GM12878 (cell line): ENCODE measurements around the gene MAP3K4. TPM values are rescaled to one million over a fixed set of nuclear protein-coding genes. Genes with fewer than 3 reads are reported as not detected.
"Not testable (repeated sequence)": the region's sequence is repeated elsewhere in the genome, so short reads cannot be mapped to it uniquely, and the experiment has no call there.

Experiments
- ATAC-seq: fragments of 200-7000 bp; cut with Tn5 transposase; 3 replicates; pipeline ENCODE4 v1.9.1; 2020; ENCODE audit warnings: mild to moderate bottlenecking, moderate library complexity
- BruUV-seq: library from RNA; stranded (reverse); fragments of 400-500 nt; replicated peaks from 2 replicates; lab custom pipeline; 2021; lab: Mats Ljungman, UMichigan
- CTCF ChIA-PET: fragments of 300-600 bp; sonication (Branson Sonifier 250); formaldehyde crosslinking; extraction: SDS; loops from one replicate; lab custom pipeline; 2021; ENCODE audit warnings: inconsistent platforms; lab: Yijun Ruan, JAX
- POLR2A ChIA-PET: fragments of 350-600 bp; formaldehyde crosslinking; extraction: SDS; loops from one replicate; lab custom pipeline; 2021; ENCODE audit warnings: inconsistent platforms; lab: Charles Lee
- RAD21 ChIA-PET: fragments of 300-600 bp; sonication (Branson Sonifier 250); formaldehyde crosslinking; loops from one replicate; lab custom pipeline; 2023; ENCODE audit warnings: antibody characterized with exemption; ENCODE audit not compliant: unreplicated experiment; lab: Charles Lee
- SMC1A ChIA-PET: fragments of 300-600 bp; sonication (Branson Sonifier 250); formaldehyde crosslinking; loops from one replicate; lab custom pipeline; 2023; ENCODE audit not compliant: unreplicated experiment, uncharacterized antibody; lab: Charles Lee
- DNase-seq: peaks from one replicate; pipeline ENCODE4 v3.0.0-alpha.2; 2011; ENCODE audit warnings: low read depth, low spot score
- FAIRE-seq: peaks from 3 replicates; lab custom pipeline; 2011; peaks lifted over from hg19 to GRCh38; lab: Jason Lieb, UNC
- H2AFZ ChIP-seq: 2 replicates; pipeline ENCODE4 v1.6.0; 2011; ENCODE audit warnings: low read depth, low read length, control low read depth; ENCODE audit not compliant: control insufficient read depth
- H3K27ac ChIP-seq: 2 replicates; pipeline ENCODE4 v1.5.1; 2011; ENCODE audit warnings: control low read depth; ENCODE audit not compliant: control insufficient read depth, insufficient read depth
- H3K27me3 ChIP-seq, 2 experiments: replicated peaks in 1 of 2; 2 replicates each; pipeline versions ENCODE4 v1.6.0 to v1.6.1; 2011; ENCODE audit warnings: low read length in 1 of 2; ENCODE audit not compliant: control insufficient read depth in 2 of 2, insufficient read depth in 2 of 2
- H3K36me3 ChIP-seq, 2 experiments: 2 replicates each; pipeline ENCODE4 v1.5.1; 2011; ENCODE audit warnings: low read length in 1 of 2; ENCODE audit not compliant: control insufficient read depth in 2 of 2, insufficient read depth in 2 of 2
- H3K4me1 ChIP-seq: 2 replicates; pipeline ENCODE4 v1.6.1; 2011; ENCODE audit warnings: mild to moderate bottlenecking, low read length, moderate library complexity, mixed read lengths; ENCODE audit not compliant: control insufficient read depth, insufficient read depth
- H3K4me2 ChIP-seq: 2 replicates; pipeline ENCODE4 v1.6.0; 2011; ENCODE audit warnings: control low read depth; ENCODE audit not compliant: control insufficient read depth, insufficient read depth
- H3K4me3 ChIP-seq: fragments of 200-600 bp; sonication (generic); 2 replicates; pipeline ENCODE4 v1.5.1; 2016
- H3K79me2 ChIP-seq: 2 replicates; pipeline ENCODE4 v1.6.0; 2011; ENCODE audit warnings: low read length; ENCODE audit not compliant: control insufficient read depth, insufficient read depth
- H3K9ac ChIP-seq: 2 replicates; pipeline ENCODE4 v1.8.0; 2011; ENCODE audit warnings: low read length, control low read depth, mixed read lengths; ENCODE audit not compliant: control insufficient read depth, insufficient read depth
- H3K9me3 ChIP-seq: replicated peaks from 3 replicates; pipeline ENCODE4 v1.5.1; 2011; ENCODE audit warnings: mild to moderate bottlenecking, low read length; ENCODE audit not compliant: control insufficient read depth, insufficient read depth
- H4K20me1 ChIP-seq: 2 replicates; pipeline ENCODE4 v1.6.0; 2011; ENCODE audit not compliant: control insufficient read depth, insufficient read depth
- ATF3 ChIP-seq: IDR thresholded peaks from 2 replicates; pipeline ENCODE4 v1.6.1; 2011; ENCODE audit warnings: low read depth, mild to moderate bottlenecking, low read length, moderate library complexity, borderline replicate concordance; ENCODE audit errors: extremely low read depth
- ATF7 ChIP-seq: fragments of 450-650 bp; IDR thresholded peaks from 2 replicates; pipeline ENCODE4 v1.6.1; 2016; ENCODE audit warnings: low read depth, mild to moderate bottlenecking
- BRCA1 ChIP-seq: IDR thresholded peaks from 2 replicates; pipeline ENCODE4 v1.6.1; 2011; ENCODE audit warnings: low read depth, low read length, improper control_type of control experiment
- CBX5 ChIP-seq: sonication (generic); IDR thresholded peaks from 2 replicates; pipeline ENCODE4 v1.6.1; 2016; ENCODE audit warnings: low read depth, moderate library complexity, mild to moderate bottlenecking, inconsistent platforms
- FOXK2 ChIP-seq: fragments of 450-650 bp; IDR thresholded peaks from 2 replicates; pipeline ENCODE4 v1.6.1; 2017; ENCODE audit warnings: mild to moderate bottlenecking, moderate library complexity
- NR2C2 ChIP-seq: IDR thresholded peaks from 2 replicates; pipeline ENCODE4 v1.6.1; 2011; ENCODE audit warnings: borderline replicate concordance, low read depth; ENCODE audit not compliant: control insufficient read depth, insufficient read length
- ZZZ3 ChIP-seq: IDR thresholded peaks from 2 replicates; pipeline ENCODE4 v1.6.1; 2011; ENCODE audit warnings: low read depth; ENCODE audit not compliant: control insufficient read depth, insufficient read length
- WGBS: methylation state at CpG from one replicate; pipeline ENCODE4 v1.1.6; 2016; ENCODE audit warnings: low lambda C conversion rate; ENCODE audit not compliant: insufficient replicate concordance, insufficient coverage; ENCODE audit errors: missing lambda C conversion rate; 5-methylcytosine and 5-hydroxymethylcytosine counted together
- in situ Hi-C: fragments of 300-500 bp; cut with MboI; formaldehyde crosslinking; loops from 9 replicates; pipeline ENCODE4 v1.14.3; 2018; ENCODE audit warnings: mixed read lengths
- intact Hi-C: fragments of 100-400 bp; cut with micrococcal nuclease; formaldehyde crosslinking; loops from one replicate; pipeline ENCODE4 v1.14.2; 2022; ENCODE audit not compliant: unreplicated experiment
- polyA plus RNA-seq, 11 experiments: library from polyadenylated mRNA; depleted of rRNA in 4 of 11; unstranded in 6 of 11; stranded (reverse) in 5 of 11; fragments of >200 nt; fragmentation: Nextera tagmentation in 4 of 11; fragmentation: Illumina TruSeq in 1 of 11; extraction: Ambion mirVana in 4 of 11; extraction: Trizol in 1 of 11; gene quantifications; 1 replicate in 1 of 11; 2 replicates in 10 of 11; pipeline versions ENCODE4 v1.2.1 to v1.2.3, GENCODE V29; 2011 to 2016; ENCODE audit warnings: inconsistent platforms in 2 of 11, missing spikeins in 2 of 11, low read depth in 1 of 11
- total RNA-seq, 4 experiments: library from RNA; depleted of rRNA in 3 of 4; stranded (reverse); fragments of >200 nt in 3 of 4; fragmentation: Illumina TruSeq in 1 of 4; extraction: Trizol in 1 of 4; gene quantifications; 2 replicates each; pipeline versions ENCODE4 v1.2.1 to v1.2.3, GENCODE V29; 2013 to 2021

MAP3K4 gene
- total and polyA plus RNA-seq, 10 of the 15 experiments (the other 5 are each of a cell fraction or from before 2014, with no cell fraction given), result 14.0 to 44.5 (median 23.1) TPM

- H3K4me3 ChIP-seq, result no peak overlapping the region
- RAD21 ChIA-PET, result no interaction called here
- in situ Hi-C loops (no loop called here), intact Hi-C loops (no loop called here)
- no peak for TF ChIP-seq FOXK2
- TF ChIP-seq NR2C2, result no peak
- TF ChIP-seq ZZZ3, result no peak
- no peak for TF ChIP-seq ATF7
- no peak for TF ChIP-seq BRCA1
- no peak for TF ChIP-seq ATF3
- no peak for TF ChIP-seq CBX5
- no peak overlapping the region for H3K4me2 ChIP-seq
- no peak overlapping the region for H2AFZ ChIP-seq
- ATAC-seq, result no peak
- CTCF ChIA-PET, result no interaction called here
- peaks cover 2% of the 10 kb centered on the region; the same call in 1 of the 3 replicates for H3K9me3 ChIP-seq
- DNase-seq, result no peak
- no peak overlapping the region for H3K27ac ChIP-seq
- no peak overlapping the region for H3K9ac ChIP-seq
- no peak for FAIRE-seq
- BruUV-seq, result no TSS peak
- H3K79me2 ChIP-seq, result no peaks in the 10 kb centered on the region
- H3K27me3 ChIP-seq, result no peaks in the 10 kb centered on the region
- WGBS, result 67% methylated on average over 2 of the region's 2 CpGs
- POLR2A ChIA-PET, result no interaction called here
- H3K4me1 ChIP-seq, result no peaks in the 10 kb centered on the region
- no peaks in the 10 kb centered on the region for H4K20me1 ChIP-seq
- SMC1A ChIA-PET, result interaction anchor here (0.6 kb wide), 1 partner anchor 232 kb away, joined by 3 read pairs; no protein-coding TSS in a partner anchor
- peaks cover 0 to 3% of the 10 kb centered on the region in 2 experiments; a peak in 1 of 4 replicates for H3K36me3 ChIP-seq
Measured at GRCh38 chr6:161117942-161118341, 126.4 kb downstream of the MAP3K4 start.

- CTCF ChIA-PET, in situ Hi-C loops, FAIRE-seq: not testable (repeated sequence)
Measured at GRCh38 chr6:161123319-161123718, 131.8 kb downstream of the MAP3K4 start.

More at GRCh38 chr6:161123319-161123718, 131.8 kb downstream of the MAP3K4 start:
- H4K20me1 ChIP-seq, H3K4me2 ChIP-seq, intact Hi-C loops, H3K9me3 ChIP-seq, POLR2A ChIA-PET, RAD21 ChIA-PET, H3K4me1 ChIP-seq, H3K36me3 ChIP-seq, DNase-seq, H3K27me3 ChIP-seq, H3K9ac ChIP-seq, H3K4me3 ChIP-seq, H2AFZ ChIP-seq, ATAC-seq, H3K27ac ChIP-seq, H3K79me2 ChIP-seq: not testable (repeated sequence)
- BruUV-seq, result TSS peak; percentile 25
- SMC1A ChIA-PET, result interaction anchor here (1.2 to 1.9 kb wide), 3 partner anchors 9 to 192 kb away, joined by 3 to 4 read pairs (median 4); no protein-coding TSS in a partner anchor
